ENCODE results near the gene CFAP100.

DNA sequence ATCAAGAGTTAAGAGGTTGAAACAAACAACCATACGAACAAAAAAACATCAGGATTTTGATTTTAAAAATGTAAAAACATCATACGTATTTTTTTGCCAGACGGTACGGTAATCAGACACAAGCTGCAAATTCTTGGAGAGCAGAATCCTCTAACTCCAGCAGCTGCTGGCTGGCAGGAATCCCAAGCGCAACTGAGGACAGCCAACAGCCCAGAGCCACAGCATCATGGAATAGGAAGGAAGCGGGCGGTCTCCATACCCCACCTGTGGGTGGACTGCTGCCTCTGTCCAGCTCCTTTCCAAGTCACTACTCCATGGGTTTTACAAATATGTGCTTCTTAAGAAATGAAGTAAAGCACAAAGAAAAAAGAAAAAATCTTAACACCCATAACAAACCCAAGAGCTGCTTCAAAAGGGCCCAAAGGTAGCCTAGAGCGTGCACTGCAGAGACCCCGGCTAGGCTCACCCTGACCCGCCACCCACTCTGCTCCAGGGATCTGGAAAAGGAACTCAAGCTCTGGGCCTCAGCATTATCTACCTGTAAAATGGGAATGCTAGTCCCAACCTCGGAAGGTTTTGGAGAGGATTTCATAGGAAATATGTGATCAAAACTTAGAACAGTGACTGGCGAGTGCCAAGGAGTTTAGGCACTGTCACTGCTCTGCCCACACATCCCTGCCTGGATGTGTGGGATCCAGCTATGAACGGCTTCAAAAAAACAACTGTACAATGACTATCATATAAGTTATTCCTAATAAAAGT, 47.6 kb downstream of the CFAP100 start:
- TF ChIP-seq POLR2A (IDR thresholded peaks at IDR 0.05; ENCODE audit: low read depth, low read length) (no peak), POLR2AphosphoS5 (IDR thresholded peaks at IDR 0.05; ENCODE audit: low read depth, low read length) (no peak)

All from GM12892 (cell line).